Occipital lobe (tissue), 2 donors: ENCODE measurements around the gene DPP6. TPM values are rescaled to one million over a fixed set of nuclear protein-coding genes. Genes with fewer than 3 reads are reported as not detected.

Experiments used
- DNase-seq: peaks from one replicate; lab custom pipeline; 2025; lab: John Stamatoyannopoulos, UW
- total RNA-seq: library from RNA; depleted of rRNA; stranded (reverse); fragments of >200 nt; gene quantifications from one replicate; pipeline ENCODE4 v1.2.3, GENCODE V29; 2014

The DPP6 gene
- total RNA-seq, 1 donor from 2014 or later = 36.7 TPM

DNA sequence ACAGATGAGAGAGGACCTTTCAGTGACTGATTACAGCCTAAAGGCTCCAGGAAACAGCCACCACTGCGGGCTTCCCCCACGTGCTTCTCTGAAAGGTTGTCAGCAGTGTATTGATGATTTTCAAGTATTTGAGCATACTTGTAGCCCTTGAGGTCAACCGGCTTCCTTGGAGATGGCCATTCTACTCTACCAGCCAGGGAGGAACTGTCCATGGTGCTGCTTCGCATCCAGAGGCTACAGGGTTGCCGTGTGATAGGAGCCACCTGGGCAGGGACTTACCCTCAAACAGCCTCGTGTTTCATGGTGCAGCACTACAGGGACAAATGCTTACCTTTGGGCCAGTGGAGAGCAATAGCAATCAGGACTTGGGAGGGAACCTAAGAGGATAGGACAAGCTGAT lies 179.5 kb downstream of the DPP6 start:
- DNase-seq = no peak

DNA sequence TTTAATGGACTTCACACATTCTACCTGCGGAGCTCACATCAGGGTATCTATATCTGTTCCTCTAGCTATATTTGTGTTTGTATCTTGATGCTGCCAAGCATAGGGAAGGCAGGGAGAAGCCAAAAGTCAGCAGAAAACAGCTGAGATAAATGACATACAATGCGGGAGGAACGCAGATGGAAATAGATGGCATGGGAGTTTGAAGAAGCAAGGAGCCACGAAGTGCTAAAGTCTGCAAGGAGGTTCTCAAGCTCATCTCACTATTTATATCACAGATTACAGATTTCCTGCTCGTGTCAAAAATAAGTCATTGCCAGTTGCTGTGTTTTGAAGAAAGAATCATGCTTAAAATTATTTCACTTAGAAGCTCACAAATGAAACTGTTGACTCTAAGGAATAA lies 180.5 kb downstream of the DPP6 start:
- no peak for DNase-seq

DNA sequence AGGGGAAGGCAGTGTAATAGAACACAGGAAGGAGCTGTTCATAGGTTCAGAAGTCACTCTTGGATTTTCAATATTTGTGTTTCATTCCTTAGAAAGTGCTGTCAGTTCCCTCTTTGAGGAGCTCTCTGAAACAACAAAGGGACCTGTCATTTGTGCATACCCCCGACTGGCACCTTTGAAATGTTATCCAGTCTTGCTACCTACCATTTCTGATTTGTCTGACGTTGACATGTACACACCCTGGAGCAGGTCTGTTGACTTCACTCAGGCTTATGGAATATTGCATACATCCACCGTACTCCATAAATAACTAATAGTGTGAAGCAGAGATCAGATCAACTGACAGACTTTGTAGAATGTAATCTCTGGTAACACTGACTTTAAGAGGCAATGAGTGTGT lies 189.8 kb downstream of the DPP6 start:
- DNase-seq = no peak

DNA sequence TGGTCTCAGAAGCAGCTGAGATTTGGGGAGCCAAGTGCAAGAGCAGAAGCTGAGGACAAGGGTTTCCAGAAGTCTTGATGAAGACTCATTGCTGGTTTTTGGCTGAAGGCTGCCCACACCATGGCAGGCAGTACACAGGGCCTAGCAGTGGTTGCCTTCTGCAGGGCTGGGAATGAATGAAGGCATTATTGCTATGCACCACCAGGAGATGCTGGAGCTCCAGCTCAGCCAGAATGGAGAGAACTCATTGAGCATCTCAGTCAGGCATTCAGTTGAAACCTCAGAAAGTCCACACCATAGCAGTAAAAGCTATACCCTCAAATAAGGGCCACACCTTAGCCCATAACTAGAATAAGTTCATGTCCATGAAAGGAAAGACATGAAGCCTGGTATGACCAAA lies 190.5 kb downstream of the DPP6 start:
- DNase-seq = no peak

DNA sequence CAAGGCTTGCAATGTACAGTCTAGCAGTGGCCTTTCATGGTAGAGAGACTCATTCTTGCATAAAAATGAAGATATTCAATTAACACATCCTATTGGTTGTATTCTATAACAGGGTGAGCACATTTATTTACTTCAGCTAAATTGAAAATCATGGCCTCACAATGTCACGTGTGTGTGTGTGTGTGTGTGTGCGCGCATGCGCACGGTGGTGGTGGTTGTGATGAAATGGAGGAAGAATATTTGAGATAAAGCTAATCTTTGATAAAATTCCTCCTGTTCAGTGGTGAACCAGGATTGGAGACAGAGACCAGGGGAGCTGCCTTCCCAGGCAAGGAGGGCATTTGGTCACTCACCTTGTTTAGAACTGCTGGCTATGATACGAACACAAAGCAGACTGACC lies 199.8 kb downstream of the DPP6 start:
- DNase-seq = no peak

DNA sequence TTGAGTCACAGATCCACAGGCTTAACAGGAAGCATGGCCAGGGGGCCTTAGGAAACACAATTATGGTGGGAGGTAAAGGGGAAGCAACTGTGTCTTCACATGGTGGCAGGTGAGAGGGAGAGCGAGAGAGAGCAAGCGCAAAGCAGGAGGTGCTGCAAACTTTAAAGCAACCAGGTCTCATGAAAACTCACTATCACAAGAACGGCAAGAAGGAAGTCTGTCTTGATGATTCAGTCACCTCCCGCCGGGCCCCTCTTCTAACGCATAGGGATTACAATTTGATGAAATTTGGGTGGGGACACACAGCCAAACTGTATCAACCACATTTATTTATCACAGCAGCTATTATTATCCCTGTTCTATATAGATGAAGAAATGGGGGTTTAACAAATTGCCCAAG lies 201.6 kb downstream of the DPP6 start:
- DNase-seq = no peak

DNA sequence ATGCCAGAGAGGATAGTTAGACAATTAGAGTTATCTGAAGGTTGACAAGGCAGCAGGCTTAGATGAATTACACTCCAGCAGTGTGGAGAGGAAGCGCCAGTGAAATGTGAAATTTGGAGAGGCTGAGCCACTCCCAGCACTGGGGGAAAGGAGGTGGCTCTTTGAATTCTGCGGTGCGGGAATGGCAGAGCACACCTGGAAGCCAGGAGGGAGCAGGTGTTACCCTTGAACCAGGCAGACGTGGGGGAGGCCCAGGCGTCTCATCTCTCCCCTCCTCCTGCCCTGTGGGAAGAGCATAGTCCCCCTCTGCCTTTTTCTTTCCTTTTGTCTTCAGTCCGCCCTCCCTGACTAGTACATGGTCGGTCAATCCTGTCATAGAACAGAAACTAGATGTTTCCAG lies 203.1 kb downstream of the DPP6 start:
- no peak for DNase-seq

DNA sequence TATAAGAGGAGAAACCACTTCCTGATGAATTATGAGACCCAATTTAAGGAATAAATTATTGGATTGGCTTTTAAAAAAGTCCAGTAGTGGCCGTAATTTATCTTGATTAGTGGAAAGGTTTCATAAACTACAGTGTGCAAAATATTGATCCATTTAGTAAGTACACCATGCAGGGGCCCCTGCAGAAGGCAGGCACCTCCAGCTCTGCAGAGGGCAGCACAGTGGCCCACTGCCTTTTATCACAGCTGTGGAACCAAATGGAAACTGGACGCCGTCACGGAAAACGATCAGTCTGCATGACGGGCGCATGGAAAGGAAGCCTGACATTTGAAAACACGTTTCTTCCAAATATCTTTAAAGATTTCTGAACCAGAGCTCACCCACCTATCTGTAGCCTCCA lies 204.0 kb downstream of the DPP6 start:
- DNase-seq = no peak

DNA sequence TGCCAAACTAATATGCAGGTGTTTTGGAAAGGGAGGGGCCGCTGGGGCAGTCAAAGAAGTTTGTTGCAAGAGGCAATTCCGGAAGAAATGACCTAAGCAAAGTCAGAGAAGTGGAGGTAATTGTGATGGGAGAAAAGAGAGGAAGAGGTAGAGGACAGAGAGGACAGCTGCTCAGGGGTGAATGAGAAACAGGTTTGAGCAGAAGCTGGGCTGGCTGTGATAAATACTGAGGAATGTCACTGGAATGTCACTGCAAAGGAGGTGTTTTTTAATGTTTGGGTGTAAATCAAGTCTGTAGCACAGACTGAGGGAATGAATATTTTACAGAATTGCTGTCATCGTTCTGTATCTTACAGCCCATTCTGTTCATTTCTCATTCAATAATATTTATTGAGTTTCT lies 207.2 kb downstream of the DPP6 start:
- DNase-seq = no peak

DNA sequence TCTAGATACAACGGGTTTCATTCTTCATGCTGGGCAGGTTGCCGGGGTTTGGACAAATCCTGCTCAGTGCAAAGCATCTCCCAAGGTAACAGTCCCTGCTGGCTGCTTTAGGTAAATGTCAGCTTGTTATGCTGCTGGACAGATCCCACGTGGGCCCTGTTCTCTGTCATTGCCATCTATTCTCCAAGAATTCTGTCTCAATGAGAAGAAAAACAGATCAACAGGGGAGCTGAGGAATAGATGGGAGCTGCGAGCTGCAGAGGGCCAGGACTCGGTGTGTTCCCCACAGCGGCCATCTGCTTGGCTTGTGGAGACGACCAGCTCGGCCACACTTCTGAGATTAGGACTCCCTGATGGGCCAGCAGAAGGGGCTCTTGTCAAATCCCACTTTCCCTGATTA lies 235.2 kb downstream of the DPP6 start:
- DNase-seq = no peak

DNA sequence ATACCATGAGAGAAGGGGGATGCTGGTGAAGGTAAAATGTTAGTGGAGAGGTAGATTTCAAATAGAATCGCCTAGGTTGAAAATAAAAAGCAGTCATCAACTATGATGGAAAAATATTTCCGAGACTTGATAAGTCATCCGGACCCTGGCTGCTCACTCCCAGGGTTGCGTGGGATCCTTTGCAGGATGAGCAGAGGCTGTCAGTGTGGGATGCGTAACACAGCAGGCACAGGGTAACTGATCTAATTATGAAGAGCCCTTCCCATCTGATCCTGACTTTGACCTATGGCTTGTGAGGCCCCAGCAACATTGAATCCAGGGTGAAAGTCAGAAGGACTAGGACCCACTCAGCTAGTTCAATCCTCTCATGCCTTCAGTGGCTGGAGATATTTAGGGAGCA lies 236.9 kb downstream of the DPP6 start:
- DNase-seq = no peak

- no peak for DNase-seq
These were observed 244.2 kb downstream of the DPP6 start for GRCh38 chr7:154296443-154296842.

GRCh38 chr7:154299736-154300135 lies 247.5 kb downstream of the DPP6 start:
- no peak for DNase-seq

DNA sequence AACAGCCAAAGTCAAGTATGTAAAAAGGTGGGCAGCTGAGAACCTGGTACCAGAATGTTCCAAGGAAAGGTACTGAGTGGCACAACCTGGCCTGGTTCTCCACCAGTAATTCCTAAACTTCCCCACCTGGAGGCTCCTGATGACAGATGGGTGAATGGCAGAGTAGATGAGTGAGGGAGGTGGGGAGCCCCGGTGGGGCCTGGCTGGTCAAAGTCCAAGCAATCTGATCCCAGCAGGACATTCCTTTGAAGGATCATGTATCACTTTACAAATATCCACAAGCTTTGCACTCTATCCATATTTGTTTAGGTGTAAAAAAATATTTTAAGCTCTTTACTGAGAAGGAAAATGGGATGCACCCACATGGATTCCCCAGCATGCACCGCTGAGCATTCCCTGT lies 250.2 kb downstream of the DPP6 start:
- no peak for DNase-seq

GRCh38 chr7:154304231-154304630 lies 252.0 kb downstream of the DPP6 start:
- no peak for DNase-seq

DNA sequence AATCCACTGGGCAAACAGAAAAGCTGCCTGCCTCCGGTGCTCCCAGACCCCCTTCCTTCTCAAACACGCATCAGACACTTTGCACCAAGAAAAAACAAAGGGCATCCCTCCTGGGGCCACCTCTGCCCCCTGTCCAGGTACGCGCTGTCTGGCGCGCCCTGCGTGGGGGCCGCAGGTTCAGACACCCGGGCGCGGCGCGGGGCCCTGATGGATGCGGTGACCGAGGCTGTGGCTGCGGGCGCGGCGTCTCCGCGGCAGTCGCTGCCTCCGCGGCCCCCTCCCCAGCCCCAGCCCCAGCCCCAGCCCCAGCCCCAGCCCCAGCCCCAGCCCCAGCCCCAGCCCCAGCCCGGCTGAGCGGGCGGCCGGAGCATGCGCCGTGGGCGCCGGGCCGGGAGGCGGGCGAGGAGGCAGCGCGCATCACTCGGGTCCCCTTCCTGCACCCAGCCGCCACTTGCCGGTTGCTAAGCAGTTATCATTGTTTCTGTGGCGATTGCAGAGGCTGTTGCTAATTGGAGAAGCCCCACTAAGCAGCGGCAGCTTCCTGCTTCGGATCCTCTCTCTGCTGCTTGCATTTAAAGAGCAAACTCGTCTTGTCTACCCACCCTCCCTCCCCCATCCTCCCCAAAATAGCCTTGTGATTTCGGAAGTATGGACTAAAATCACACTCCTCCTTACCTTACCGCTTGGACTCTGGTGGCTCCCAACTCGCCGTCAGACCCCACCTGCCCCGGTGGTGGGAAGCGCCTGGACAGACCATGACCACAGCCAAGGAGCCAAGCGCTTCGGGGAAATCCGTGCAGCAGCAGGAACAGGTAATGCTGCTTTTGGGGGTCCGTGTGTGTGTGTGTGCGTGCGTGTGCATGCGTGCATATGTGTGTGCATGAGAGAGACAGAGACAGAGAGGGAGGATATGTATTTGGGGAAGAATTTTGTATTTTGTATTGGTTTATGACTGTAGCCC lies 252.8 kb downstream of the DPP6 start:
- DNase-seq = peak; percentile 35

- no peak for DNase-seq
These were observed 253.8 kb downstream of the DPP6 start for GRCh38 chr7:154306036-154306435.

- no peak for DNase-seq
These were observed 256.7 kb downstream of the DPP6 start for GRCh38 chr7:154308928-154309327.

GRCh38 chr7:154310114-154310513 lies 257.9 kb downstream of the DPP6 start:
- DNase-seq = no peak

- no peak for DNase-seq
These were observed 272.0 kb downstream of the DPP6 start for GRCh38 chr7:154324196-154324595.

GRCh38 chr7:154326421-154326820 lies 274.2 kb downstream of the DPP6 start:
- DNase-seq = no peak

GRCh38 chr7:154330318-154330717 lies 278.1 kb downstream of the DPP6 start:
- DNase-seq = no peak

DNA sequence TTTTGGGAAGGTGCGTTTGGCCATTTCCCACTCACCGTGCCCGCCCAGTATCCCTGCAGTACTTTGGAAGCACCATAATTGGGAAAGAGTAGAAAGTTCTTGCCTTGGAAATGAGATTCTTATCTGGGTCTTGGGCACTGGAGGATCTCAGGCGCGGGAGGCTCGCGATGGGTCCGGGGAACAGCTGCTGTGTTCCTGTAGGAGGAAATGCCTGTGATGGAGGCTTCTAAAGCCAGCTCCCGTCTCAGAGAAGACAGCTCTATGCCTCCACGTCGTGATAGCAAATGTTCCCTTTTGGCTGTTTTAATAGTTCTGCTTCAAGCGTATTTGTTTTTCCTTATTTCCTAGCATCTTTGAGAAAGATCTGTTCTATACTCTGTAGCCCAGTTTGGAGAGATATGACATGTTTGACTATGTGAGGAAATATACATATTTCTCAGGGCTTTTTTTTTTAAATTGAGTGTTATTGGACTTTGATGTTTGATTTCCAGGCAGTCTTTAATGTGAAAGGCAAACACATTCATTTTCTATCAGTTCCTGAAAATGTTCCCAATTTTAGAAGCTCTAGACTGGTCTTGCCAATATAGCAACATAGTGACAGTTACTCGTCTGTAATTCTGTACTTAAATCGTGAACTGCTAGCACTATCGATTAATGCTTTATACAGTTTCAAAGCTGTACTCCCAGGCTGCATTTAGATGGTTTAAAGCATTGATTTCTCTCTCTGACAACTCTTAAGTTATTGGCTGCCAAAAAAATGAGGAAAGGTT lies 280.8 kb downstream of the DPP6 start:
- DNase-seq = peak; percentile 26
